ENCODE measurements around the gene KRT8. TPM values are rescaled to one million over a fixed set of nuclear protein-coding genes. Genes with fewer than 3 reads are reported as not detected.

Gene KRT8
- total and polyA plus RNA-seq, 2 of the 13 experiments (the other 11 are each of a cell fraction or from before 2014, with no cell fraction given), result 498 to 718 TPM

- no peak for TF ChIP-seq ZBTB46 (CRISPR knock-in tag; IDR thresholded peaks at IDR 0.05; ENCODE audit: borderline replicate concordance)
- TF ChIP-seq CTCF (CRISPR knock-in tag; IDR thresholded peaks at IDR 0.05), result peak; percentile 92
- no peak for TF ChIP-seq SNAI1 (CRISPR knock-in tag; IDR thresholded peaks at IDR 0.05; ENCODE audit: borderline replicate concordance)
- no peak for TF ChIP-seq ZNF382 (CRISPR knock-in tag; IDR thresholded peaks at IDR 0.05; ENCODE audit: borderline replicate concordance)
- TF ChIP-seq CSRNP1 (CRISPR knock-in tag; IDR thresholded peaks at IDR 0.05), result peak; percentile 48; the same call in 1 of the 2 replicates
- no peak for TF ChIP-seq ZNF704 (CRISPR knock-in tag; IDR thresholded peaks at IDR 0.05; ENCODE audit: borderline replicate concordance)
- TF ChIP-seq ZNF546 (CRISPR knock-in tag; conservative IDR thresholded peaks at IDR 0.05), result no peak
- no peak for TF ChIP-seq ZNF790 (CRISPR knock-in tag; IDR thresholded peaks at IDR 0.05; ENCODE audit: borderline replicate concordance)
- TF ChIP-seq DR1 (CRISPR knock-in tag; IDR thresholded peaks at IDR 0.05), result no peak; the same call in 1 of the 2 replicates
- TF ChIP-seq ZNF292 (CRISPR knock-in tag; IDR thresholded peaks at IDR 0.05; ENCODE audit: borderline replicate concordance, low read depth), result peak; percentile 37; the same call in 1 of the 2 replicates
- no peak for TF ChIP-seq TCF12 (IDR thresholded peaks at IDR 0.05)
- peak; percentile 51; the same call in 1 of the 2 replicates for TF ChIP-seq TCF12 (CRISPR knock-in tag; IDR thresholded peaks at IDR 0.05)
- no peak for TF ChIP-seq ZNF180 (CRISPR knock-in tag; IDR thresholded peaks at IDR 0.05; ENCODE audit: borderline replicate concordance, low read depth)
- peak; percentile 62 for TF ChIP-seq BRD4 (CRISPR knock-in tag; IDR thresholded peaks at IDR 0.05)
- peak; percentile 72 for TF ChIP-seq ZNF788 (CRISPR knock-in tag; IDR thresholded peaks at IDR 0.05; ENCODE audit: borderline replicate concordance)
- peak; percentile 46; the same call in 1 of the 2 replicates for TF ChIP-seq PHF20 (CRISPR knock-in tag; IDR thresholded peaks at IDR 0.05)
- no peak for TF ChIP-seq SYNCRIP (IDR thresholded peaks at IDR 0.05; ENCODE audit: insufficient read depth, low read depth, low read length)
- peak; percentile 52; the same call in 1 of the 2 replicates for TF ChIP-seq REL (CRISPR knock-in tag; conservative IDR thresholded peaks at IDR 0.05)
Measured at GRCh38 chr12:52879394-52880351, 25.2 kb downstream of the KRT8 start (continued).
